K562 (cell line): Measurements from ENCODE around the gene LRRC4C. TPM values are rescaled to one million over a fixed set of nuclear protein-coding genes. Genes with fewer than 3 reads are reported as not detected.

Experiments used
- ATAC-seq: fragments of 200-7000 bp; cut with Tn5 transposase; 3 replicates; pipeline ENCODE4 v1.9.1; 2020; ENCODE audit warnings: moderate library complexity
- BruUV-seq: library from RNA; stranded (reverse); fragments of 400-500 nt; replicated peaks from 2 replicates; lab custom pipeline; 2021; lab: Mats Ljungman, UMichigan
- CTCF ChIA-PET: fragments of 300-600 bp; formaldehyde crosslinking; extraction: SDS; loops from one replicate; lab custom pipeline; 2021; ENCODE audit warnings: low intra/inter-chr PET ratio; lab: Yijun Ruan, JAX
- POLR2A ChIA-PET: fragments of 300-600, 350-650 bp; sonication (Branson Sonifier 250); formaldehyde crosslinking; extraction: SDS; loops from one replicate; lab custom pipeline; 2021; ENCODE audit warnings: antibody characterized with exemption, inconsistent platforms; lab: Yijun Ruan, JAX
- DNase-seq, 4 experiments: peaks; one replicate each; pipeline versions ENCODE4 v3.0.0 to v3.0.0-alpha.2; 2011 to 2018; ENCODE audit warnings: low spot score in 3 of 4, mixed read lengths in 3 of 4; ENCODE audit errors: extremely low read depth in 1 of 4
- FAIRE-seq: peaks from 2 replicates; lab custom pipeline; 2011; peaks lifted over from hg19 to GRCh38; lab: Jason Lieb, UNC
- H2AFZ ChIP-seq: 2 replicates; pipeline ENCODE4 v1.6.0; 2011; ENCODE audit warnings: low read depth, low read length, control low read depth, inconsistent platforms
- H3K27ac ChIP-seq: fragments of 200-600 bp; 3 replicates; pipeline ENCODE4 v1.8.0; 2011; ENCODE audit warnings: low read depth, mild to moderate bottlenecking, control low read depth, inconsistent platforms, low read length, moderate library complexity, mixed read lengths; ENCODE audit errors: extremely low read depth
- H3K27me3 ChIP-seq, 2 experiments: fragments of 300-600 bp in 1 of 2; 2 replicates in 1 of 2; 3 replicates in 1 of 2; pipeline versions ENCODE4 v1.6.0 to v1.8.0; 2011; ENCODE audit warnings: inconsistent platforms in 2 of 2, low read length in 2 of 2, mild to moderate bottlenecking in 1 of 2, mixed read lengths in 1 of 2, moderate library complexity in 1 of 2; ENCODE audit not compliant: control insufficient read depth in 2 of 2, insufficient read depth in 2 of 2
- H3K36me3 ChIP-seq: fragments of 300-600 bp; 3 replicates; pipeline ENCODE4 v1.8.0; 2011; ENCODE audit warnings: mild to moderate bottlenecking, low read length, inconsistent platforms; ENCODE audit not compliant: control insufficient read depth, insufficient read depth
- H3K4me1 ChIP-seq, 2 experiments: fragments of 200-600 bp in 1 of 2; replicated peaks in 1 of 2; 2 replicates in 1 of 2; 3 replicates in 1 of 2; pipeline versions ENCODE4 v1.5.1 to v1.8.0; 2011; ENCODE audit warnings: inconsistent platforms in 2 of 2, low read length in 2 of 2, mild to moderate bottlenecking in 1 of 2, mixed read lengths in 1 of 2, moderate library complexity in 1 of 2; ENCODE audit not compliant: control insufficient read depth in 2 of 2, insufficient read depth in 2 of 2
- H3K4me2 ChIP-seq: 2 replicates; pipeline ENCODE4 v1.6.1; 2011; ENCODE audit warnings: low read length, control low read depth, inconsistent platforms, mixed read lengths; ENCODE audit not compliant: insufficient read depth
- H3K4me3 ChIP-seq: fragments of 200-600 bp; sonication (generic), shearing (Covaris generic); 2 replicates; pipeline ENCODE4 v1.5.1; 2016; ENCODE audit warnings: control low read depth, inconsistent platforms
- H3K79me2 ChIP-seq: fragments of 200-600 bp; 3 replicates; pipeline ENCODE4 v1.8.0; 2011; ENCODE audit warnings: low read length, inconsistent platforms; ENCODE audit not compliant: control insufficient read depth, insufficient read depth
- H3K9ac ChIP-seq, 2 experiments: 2 replicates each; pipeline versions ENCODE4 v1.6.0 to v1.6.1; 2011; ENCODE audit warnings: low read depth in 2 of 2, low read length in 2 of 2, control low read depth in 1 of 2, inconsistent platforms in 1 of 2, mild to moderate bottlenecking in 1 of 2, mixed read lengths in 1 of 2; ENCODE audit not compliant: insufficient read depth in 1 of 2
- H3K9me1 ChIP-seq: one replicate; pipeline ENCODE4 v1.6.0; 2011; ENCODE audit warnings: inconsistent platforms, mild to moderate bottlenecking, low read length, moderate library complexity; ENCODE audit not compliant: control insufficient read depth, insufficient read depth
- H3K9me3 ChIP-seq: replicated peaks from 2 replicates; pipeline ENCODE4 v1.5.1; 2011; ENCODE audit warnings: low read depth, low read length, inconsistent platforms; ENCODE audit not compliant: control insufficient read depth, insufficient read depth
- H4K20me1 ChIP-seq: replicated peaks from 2 replicates; pipeline ENCODE4 v1.6.1; 2011; ENCODE audit warnings: low read length, inconsistent platforms, mixed read lengths; ENCODE audit not compliant: control insufficient read depth, insufficient read depth
- ARHGAP35 ChIP-seq: fragments of 450-650 bp; IDR thresholded peaks from 2 replicates; pipeline ENCODE4 v1.6.1; 2018; ENCODE audit not compliant: partially characterized antibody
- ATF4 ChIP-seq: fragments of 450-650 bp; formaldehyde crosslinking; IDR thresholded peaks from 2 replicates; pipeline ENCODE4 v1.4.0; 2022; ENCODE audit warnings: mild to moderate bottlenecking, moderate library complexity
- CGGBP1 ChIP-seq: fragments of 250-450 bp; sonication (Bioruptor Pico); IDR thresholded peaks from 2 replicates; pipeline ENCODE4 v1.9.0; 2021; ENCODE audit warnings: mild to moderate bottlenecking
- ESRRA ChIP-seq: fragments of 450-650 bp; IDR thresholded peaks from 2 replicates; pipeline ENCODE4 v1.6.1; 2014; ENCODE audit warnings: low read depth, mild to moderate bottlenecking, moderate library complexity, borderline replicate concordance
- IRF2 ChIP-seq: sonication (generic); formaldehyde crosslinking; IDR thresholded peaks from 2 replicates; pipeline ENCODE4 v1.8.1; 2022; ENCODE audit warnings: mild to moderate bottlenecking, missing genetic modification reagents
- KDM1A ChIP-seq, 2 experiments: fragments of 450-650 bp; IDR thresholded peaks; 2 replicates each; pipeline ENCODE4 v1.6.1; 2016; ENCODE audit warnings: mild to moderate bottlenecking in 2 of 2
- NR2F6 ChIP-seq: fragments of 450-650 bp; formaldehyde crosslinking; IDR thresholded peaks from 2 replicates; pipeline ENCODE4 v1.4.0; 2020; ENCODE audit warnings: mild to moderate bottlenecking
- NRF1 ChIP-seq, 2 experiments: fragments of 450-650 bp; IDR thresholded peaks in 1 of 2; conservative IDR thresholded peaks in 1 of 2; 2 replicates each; pipeline ENCODE4 v1.6.1; 2014; ENCODE audit warnings: mild to moderate bottlenecking in 2 of 2
- PCBP1 ChIP-seq: fragments of 200-400 bp; formaldehyde crosslinking; IDR thresholded peaks from 2 replicates; pipeline ENCODE4 v1.6.1; 2018; ENCODE audit warnings: mild to moderate bottlenecking, low read depth, low read length; ENCODE audit not compliant: poor library complexity, severe bottlenecking
- SP2 ChIP-seq: IDR thresholded peaks from 2 replicates; pipeline ENCODE4 v1.6.1; 2011; ENCODE audit warnings: mild to moderate bottlenecking, low read depth, low read length, moderate library complexity; ENCODE audit not compliant: poor library complexity, severe bottlenecking; ENCODE audit errors: extremely low read depth
- SRSF1 ChIP-seq: fragments of 200-400 bp; formaldehyde crosslinking; IDR thresholded peaks from 2 replicates; pipeline ENCODE4 v1.6.1; 2017; ENCODE audit warnings: mild to moderate bottlenecking, low read depth, low read length, moderate library complexity
- TEAD2 ChIP-seq: fragments of 450-650 bp; IDR thresholded peaks from 2 replicates; pipeline ENCODE4 v1.6.1; 2016; ENCODE audit warnings: missing genetic modification characterization, control low read depth, missing compliant biosample characterization
- TEAD4 ChIP-seq, 2 experiments: sonication (generic) in 1 of 2; formaldehyde crosslinking in 1 of 2; IDR thresholded peaks; 2 replicates each; pipeline versions ENCODE4 v1.6.1 to v1.8.0; 2012 to 2022; ENCODE audit warnings: borderline replicate concordance in 1 of 2, inconsistent platforms in 1 of 2, low read length in 1 of 2, mild to moderate bottlenecking in 1 of 2, missing genetic modification reagents in 1 of 2
- TGIF2 ChIP-seq: sonication (generic); formaldehyde crosslinking; IDR thresholded peaks from 2 replicates; pipeline ENCODE4 v1.8.1; 2022; ENCODE audit warnings: mild to moderate bottlenecking, missing genetic modification reagents, moderate library complexity
- ZBTB8A ChIP-seq: fragments of 450-650 bp; IDR thresholded peaks from 2 replicates; pipeline ENCODE4 v1.6.1; 2018; ENCODE audit warnings: mild to moderate bottlenecking, moderate library complexity; ENCODE audit not compliant: partially characterized antibody
- ZNF174 ChIP-seq: fragments of 250-450 bp; sonication (Bioruptor Pico); IDR thresholded peaks from 2 replicates; pipeline ENCODE4 v1.4.0; 2020; ENCODE audit warnings: mild to moderate bottlenecking
- ZNF282 ChIP-seq: sonication (generic); formaldehyde crosslinking; IDR thresholded peaks from 2 replicates; pipeline ENCODE4 v1.8.1; 2023; ENCODE audit warnings: missing genetic modification reagents
- ZNF77 ChIP-seq: fragments of 250-450 bp; sonication (Bioruptor Pico); IDR thresholded peaks from 2 replicates; pipeline ENCODE4 v1.5.0; 2020
- ZSCAN32 ChIP-seq: fragments of 450-650 bp; formaldehyde crosslinking; IDR thresholded peaks from 2 replicates; pipeline ENCODE4 v1.4.0; 2020; ENCODE audit warnings: mild to moderate bottlenecking, moderate library complexity
- WGBS: fragments of 100-300 bp; shearing (Covaris generic); methylation state at CpG from one replicate; pipeline ENCODE4 v1.1.6; 2016; ENCODE audit warnings: low coverage, mixed read lengths; ENCODE audit not compliant: insufficient coverage; ENCODE audit errors: missing lambda C conversion rate; 5-methylcytosine and 5-hydroxymethylcytosine counted together
- in situ Hi-C: fragments of 300-500 bp; cut with MboI; formaldehyde crosslinking; loops from 4 replicates; pipeline ENCODE4 v1.15.0; 2018; ENCODE audit warnings: inconsistent platforms, mixed read lengths
- intact Hi-C: fragments of 100-400 bp; cut with micrococcal nuclease; formaldehyde crosslinking; loops from 2 replicates; pipeline ENCODE4 v1.14.2; 2022
- polyA plus RNA-seq, 8 experiments: library from polyadenylated mRNA; depleted of rRNA in 4 of 8; stranded (reverse) in 5 of 8; unstranded in 3 of 8; fragments of >200 nt; fragmentation: Nextera tagmentation in 2 of 8; fragmentation: Illumina TruSeq in 1 of 8; extraction: Ambion mirVana in 2 of 8; extraction: Trizol in 1 of 8; gene quantifications; 2 replicates each; pipeline versions ENCODE4 v1.2.1 to v1.2.3, GENCODE V29; 2011 to 2014; ENCODE audit warnings: inconsistent platforms in 1 of 8, missing spikeins in 1 of 8
- total RNA-seq, 7 experiments: library from RNA; depleted of rRNA in 6 of 7; stranded (reverse); fragments of >200 nt in 6 of 7; fragmentation: Illumina TruSeq in 2 of 7; extraction: Trizol in 2 of 7; gene quantifications; 2 replicates each; pipeline versions ENCODE4 v1.2.1 to v1.2.3, GENCODE V29; 2011 to 2021; ENCODE audit warnings: low replicate concordance in 1 of 7

The LRRC4C gene
- total and polyA plus RNA-seq, 9 of the 15 experiments (the other 6 are each of a cell fraction or from before 2014, with no cell fraction given) = not detected

GRCh38 chr11:40255457-40255856 lies 1204.0 kb downstream of the LRRC4C start:
- no peak for ATAC-seq
- FAIRE-seq = no peak
- H3K27ac ChIP-seq = no peak overlapping the region
- H4K20me1 ChIP-seq = no peaks in the 10 kb centered on the region
- no peaks in the 10 kb centered on the region for H3K36me3 ChIP-seq
- H3K9ac ChIP-seq = no peak overlapping the region
- H2AFZ ChIP-seq = no peak overlapping the region
- H3K9me1 ChIP-seq = no peaks in the 10 kb centered on the region
- H3K9me3 ChIP-seq = no peaks in the 10 kb centered on the region
- in situ Hi-C loops = no loop called here
- H3K27me3 ChIP-seq = no peaks in the 10 kb centered on the region
- no peaks in the 10 kb centered on the region for H3K79me2 ChIP-seq
- 0% methylated on average over 1 of the region's 1 CpG for WGBS
- no peaks in the 10 kb centered on the region for H3K4me1 ChIP-seq
- BruUV-seq = no TSS peak
- intact Hi-C loops = no loop called here
- no peak for DNase-seq
- H3K4me3 ChIP-seq = no peak overlapping the region
- TF ChIP-seq TEAD2 (tag) (no peak), SP2 (no peak), ZNF282 (CRISPR knock-in tag) (no peak), CGGBP1 (CRISPR knock-in tag) (no peak), ARHGAP35 (no peak), IRF2 (CRISPR knock-in tag) (no peak), PCBP1 (no peak), ZBTB8A (no peak), ATF4 (CRISPR knock-in tag) (no peak), TEAD4 (IDR thresholded peaks at IDR 0.05; ENCODE audit: low read length) (no peak), TEAD4 (CRISPR knock-in tag; IDR thresholded peaks at IDR 0.05; ENCODE audit: borderline replicate concordance) (no peak), TGIF2 (CRISPR knock-in tag) (no peak), ZSCAN32 (no peak), NRF1 (conservative IDR thresholded peaks at IDR 0.05 in 1 of 2, IDR thresholded peaks at IDR 0.05 in 1 of 2) (no peak), ZNF174 (no peak), ESRRA (no peak), NR2F6 (no peak), ZNF77 (CRISPR knock-in tag) (no peak), SRSF1 (no peak), KDM1A (IDR thresholded peaks at IDR 0.05) (no peak)
- POLR2A ChIA-PET = no interaction called here
- CTCF ChIA-PET = no interaction called here
- H3K4me2 ChIP-seq = no peak overlapping the region
